ENCODE data around the gene MADCAM1.

MADCAM1 gene

GRCh38 chr19:507286-508203 is 11.3 kb downstream of the MADCAM1 start, which contains the start of gene TPGS1:
Gene TPGS1, plus strand, starts transcription at chr19:507497. Its CDS starts 10 bp downstream, at chr19:507507.
- peaks cover 14% of the 10 kb centered on the region for H3K36me3 Mint-ChIP-seq
- no peaks in the 10 kb centered on the region for H3K27me3 Mint-ChIP-seq
- H3K4me1 Mint-ChIP-seq: peaks cover 41% of the 10 kb centered on the region
- peak within 1 kb of the TSS; percentile 97 for H3K27ac Mint-ChIP-seq
- no peaks in the 10 kb centered on the region for H3K9me3 Mint-ChIP-seq
- peak; percentile 82 for ATAC-seq
- peak within 1 kb of the TSS; percentile 94 for H3K4me3 Mint-ChIP-seq

GRCh38 chr19:508204-509150 is 12.2 kb downstream of the MADCAM1 start:
- peak overlapping the region; percentile 97 for H3K27ac Mint-ChIP-seq
- H3K9me3 Mint-ChIP-seq: no peaks in the 10 kb centered on the region
- H3K4me3 Mint-ChIP-seq: peak overlapping the region; percentile 94
- H3K36me3 Mint-ChIP-seq: peaks cover 14% of the 10 kb centered on the region
- H3K27me3 Mint-ChIP-seq: no peaks in the 10 kb centered on the region
- no peak for ATAC-seq
- H3K4me1 Mint-ChIP-seq: peaks cover 41% of the 10 kb centered on the region

GRCh38 chr19:510606-511100 is 14.4 kb downstream of the MADCAM1 start:
- Mint-ChIP-seq H3K9me3 (no peaks in the 10 kb centered on the region), H3K4me3 (peak overlapping the region; percentile 85), H3K36me3 (peaks cover 14% of the 10 kb centered on the region), H3K4me1 (peaks cover 41% of the 10 kb centered on the region), H3K27ac (peak overlapping the region; percentile 96), H3K27me3 (no peaks in the 10 kb centered on the region)
- peak; percentile 54 for ATAC-seq

- peak overlapping the region; percentile 96 for H3K27ac Mint-ChIP-seq
- H3K4me3 Mint-ChIP-seq: peak overlapping the region; percentile 85
- H3K9me3 Mint-ChIP-seq: no peaks in the 10 kb centered on the region
- H3K27me3 Mint-ChIP-seq: no peaks in the 10 kb centered on the region
- H3K36me3 Mint-ChIP-seq: peaks cover 14% of the 10 kb centered on the region
- peaks cover 39% of the 10 kb centered on the region for H3K4me1 Mint-ChIP-seq
- ATAC-seq: peak; percentile 49
Measured at GRCh38 chr19:511101-511851, 15.0 kb downstream of the MADCAM1 start.

- Mint-ChIP-seq H3K36me3 (peaks cover 14% of the 10 kb centered on the region), H3K4me1 (peaks cover 42% of the 10 kb centered on the region), H3K27me3 (peaks cover 8% of the 10 kb centered on the region), H3K9me3 (no peaks in the 10 kb centered on the region), H3K4me3 (no peak overlapping the region), H3K27ac (no peak overlapping the region)
- ATAC-seq: no peak
Measured at GRCh38 chr19:512547-513365, 16.5 kb downstream of the MADCAM1 start.

GRCh38 chr19:513368-514165 is 17.3 kb downstream of the MADCAM1 start:
- Mint-ChIP-seq H3K4me1 (peaks cover 34% of the 10 kb centered on the region), H3K36me3 (peaks cover 6% of the 10 kb centered on the region), H3K9me3 (no peaks in the 10 kb centered on the region), H3K27me3 (peaks cover 8% of the 10 kb centered on the region), H3K27ac (no peak overlapping the region), H3K4me3 (no peak overlapping the region)
- ATAC-seq: no peak

- peaks cover 29% of the 10 kb centered on the region for H3K4me1 Mint-ChIP-seq
- no peak overlapping the region for H3K27ac Mint-ChIP-seq
- H3K27me3 Mint-ChIP-seq: peaks cover 8% of the 10 kb centered on the region
- no peak overlapping the region for H3K4me3 Mint-ChIP-seq
- H3K9me3 Mint-ChIP-seq: no peaks in the 10 kb centered on the region
- ATAC-seq: no peak
- H3K36me3 Mint-ChIP-seq: no peaks in the 10 kb centered on the region
Measured at GRCh38 chr19:514166-514663, 17.9 kb downstream of the MADCAM1 start.

- no peaks in the 10 kb centered on the region for H3K9me3 Mint-ChIP-seq
- no peak overlapping the region for H3K4me3 Mint-ChIP-seq
- peaks cover 5% of the 10 kb centered on the region for H3K36me3 Mint-ChIP-seq
- H3K27ac Mint-ChIP-seq: no peak overlapping the region
- H3K27me3 Mint-ChIP-seq: peaks cover 8% of the 10 kb centered on the region
- peak; percentile 50 for ATAC-seq
- peaks cover 6% of the 10 kb centered on the region for H3K4me1 Mint-ChIP-seq
Measured at GRCh38 chr19:517721-518597, 21.7 kb downstream of the MADCAM1 start.

GRCh38 chr19:518598-519231 is 22.4 kb downstream of the MADCAM1 start:
- no peak overlapping the region for H3K27ac Mint-ChIP-seq
- H3K36me3 Mint-ChIP-seq: peaks cover 5% of the 10 kb centered on the region

GRCh38 chr19:519449-519865 is 23.2 kb downstream of the MADCAM1 start:
- ATAC-seq: peak; percentile 59
- Mint-ChIP-seq H3K9me3 (no peaks in the 10 kb centered on the region), H3K36me3 (peaks cover 5% of the 10 kb centered on the region), H3K27me3 (peaks cover 8% of the 10 kb centered on the region), H3K4me3 (no peak overlapping the region), H3K4me1 (peaks cover 6% of the 10 kb centered on the region), H3K27ac (no peak overlapping the region)

More at GRCh38 chr19:518598-519231, 22.4 kb downstream of the MADCAM1 start:
- Mint-ChIP-seq H3K27me3 (peaks cover 8% of the 10 kb centered on the region), H3K9me3 (no peaks in the 10 kb centered on the region), H3K4me1 (peaks cover 6% of the 10 kb centered on the region), H3K4me3 (no peak overlapping the region)
- peak; percentile 69 for ATAC-seq

- no peaks in the 10 kb centered on the region for H3K9me3 Mint-ChIP-seq
- no peak overlapping the region for H3K4me3 Mint-ChIP-seq
- H3K36me3 Mint-ChIP-seq: peaks cover 5% of the 10 kb centered on the region
- H3K4me1 Mint-ChIP-seq: no peaks in the 10 kb centered on the region
- no peak overlapping the region for H3K27ac Mint-ChIP-seq
- no peak for ATAC-seq
- H3K27me3 Mint-ChIP-seq: peaks cover 11% of the 10 kb centered on the region
Measured at GRCh38 chr19:522726-523125, 26.4 kb downstream of the MADCAM1 start.
